HG03025 (cell line): ENCODE data around the gene SSBP2.
A peak's percentile ranks its signal among the peaks of the same experiment; 100 is the strongest.

Source experiments
- ATAC-seq: cut with Tn5 transposase; IDR thresholded peaks from one replicate; pipeline ENCODE4 v1.9.1; 2021; ENCODE audit warnings: mild to moderate bottlenecking, moderate library complexity; ENCODE audit not compliant: unreplicated experiment, low FRiP score

The SSBP2 gene

GRCh38 chr5:81751009-81751835, at the start of gene SSBP2:
TSS of gene SSBP2 (minus strand) at chr5:81751097. CDS start at chr5:81751042, 55 bp downstream.
- ATAC-seq, result peak; percentile 70

- no peak for ATAC-seq
Observed at GRCh38 chr5:81795666-81796065, 44.8 kb upstream of the SSBP2 start.

GRCh38 chr5:81794226-81794625, 43.3 kb upstream of the SSBP2 start:
- no peak for ATAC-seq

GRCh38 chr5:81790336-81790735, 39.4 kb upstream of the SSBP2 start:
- no peak for ATAC-seq

GRCh38 chr5:81789033-81789432, 38.1 kb upstream of the SSBP2 start:
- ATAC-seq, result no peak

- ATAC-seq, result no peak
Observed at GRCh38 chr5:81788329-81788728, 37.4 kb upstream of the SSBP2 start.

- no peak for ATAC-seq
Observed at GRCh38 chr5:81787474-81788242, 36.8 kb upstream of the SSBP2 start.

GRCh38 chr5:81786991-81787390, 36.1 kb upstream of the SSBP2 start:
- ATAC-seq, result no peak

- no peak for ATAC-seq
Observed at GRCh38 chr5:81786496-81786895, 35.6 kb upstream of the SSBP2 start.

- no peak for ATAC-seq
Observed at GRCh38 chr5:81785322-81785721, 34.4 kb upstream of the SSBP2 start.

- no peak for ATAC-seq
Observed at GRCh38 chr5:81783401-81783800, 32.5 kb upstream of the SSBP2 start.

GRCh38 chr5:81782811-81783210, 31.9 kb upstream of the SSBP2 start:
- ATAC-seq, result no peak

GRCh38 chr5:81779916-81780266, 29.0 kb upstream of the SSBP2 start:
- no peak for ATAC-seq

- peak; percentile 90 for ATAC-seq
Observed at GRCh38 chr5:81779125-81779915, 28.4 kb upstream of the SSBP2 start.

GRCh38 chr5:81778642-81779041, 27.7 kb upstream of the SSBP2 start:
- ATAC-seq, result no peak

- no peak for ATAC-seq
Observed at GRCh38 chr5:81776258-81776657, 25.4 kb upstream of the SSBP2 start.

GRCh38 chr5:81774374-81774773, 23.5 kb upstream of the SSBP2 start:
- ATAC-seq, result no peak

- no peak for ATAC-seq
Observed at GRCh38 chr5:81773574-81773973, 22.7 kb upstream of the SSBP2 start.

- ATAC-seq, result no peak
Observed at GRCh38 chr5:81773161-81773560, 22.3 kb upstream of the SSBP2 start.

- no peak for ATAC-seq
Observed at GRCh38 chr5:81772488-81772887, 21.6 kb upstream of the SSBP2 start.

GRCh38 chr5:81768935-81769452, 18.1 kb upstream of the SSBP2 start:
- no peak for ATAC-seq
